K562 (cell line): ENCODE data around the gene PATL1. TPM values are rescaled to one million over a fixed set of nuclear protein-coding genes. Genes with fewer than 3 reads are reported as not detected.

Source experiments
- ATAC-seq: fragments of 200-7000 bp; cut with Tn5 transposase; 3 replicates; pipeline ENCODE4 v1.9.1; 2020; ENCODE audit warnings: moderate library complexity
- BruUV-seq: library from RNA; stranded (reverse); fragments of 400-500 nt; replicated peaks from 2 replicates; lab custom pipeline; 2021; lab: Mats Ljungman, UMichigan
- CTCF ChIA-PET: fragments of 300-600 bp; formaldehyde crosslinking; extraction: SDS; loops from one replicate; lab custom pipeline; 2021; ENCODE audit warnings: low intra/inter-chr PET ratio; lab: Yijun Ruan, JAX
- POLR2A ChIA-PET: fragments of 300-600, 350-650 bp; sonication (Branson Sonifier 250); formaldehyde crosslinking; extraction: SDS; loops from one replicate; lab custom pipeline; 2021; ENCODE audit warnings: antibody characterized with exemption, inconsistent platforms; lab: Yijun Ruan, JAX
- DNase-seq, 4 experiments: peaks; one replicate each; pipeline versions ENCODE4 v3.0.0 to v3.0.0-alpha.2; 2011 to 2018; ENCODE audit warnings: low spot score in 3 of 4, mixed read lengths in 3 of 4; ENCODE audit errors: extremely low read depth in 1 of 4
- FAIRE-seq: peaks from 2 replicates; lab custom pipeline; 2011; peaks lifted over from hg19 to GRCh38; lab: Jason Lieb, UNC
- H2AFZ ChIP-seq: 2 replicates; pipeline ENCODE4 v1.6.0; 2011; ENCODE audit warnings: low read depth, low read length, control low read depth, inconsistent platforms
- H3K27ac ChIP-seq: fragments of 200-600 bp; 3 replicates; pipeline ENCODE4 v1.8.0; 2011; ENCODE audit warnings: low read depth, mild to moderate bottlenecking, control low read depth, inconsistent platforms, low read length, moderate library complexity, mixed read lengths; ENCODE audit errors: extremely low read depth
- H3K27me3 ChIP-seq, 2 experiments: fragments of 300-600 bp in 1 of 2; 2 replicates in 1 of 2; 3 replicates in 1 of 2; pipeline versions ENCODE4 v1.6.0 to v1.8.0; 2011; ENCODE audit warnings: inconsistent platforms in 2 of 2, low read length in 2 of 2, mild to moderate bottlenecking in 1 of 2, mixed read lengths in 1 of 2, moderate library complexity in 1 of 2; ENCODE audit not compliant: control insufficient read depth in 2 of 2, insufficient read depth in 2 of 2
- H3K36me3 ChIP-seq: fragments of 300-600 bp; 3 replicates; pipeline ENCODE4 v1.8.0; 2011; ENCODE audit warnings: mild to moderate bottlenecking, low read length, inconsistent platforms; ENCODE audit not compliant: control insufficient read depth, insufficient read depth
- H3K4me1 ChIP-seq, 2 experiments: fragments of 200-600 bp in 1 of 2; replicated peaks in 1 of 2; 2 replicates in 1 of 2; 3 replicates in 1 of 2; pipeline versions ENCODE4 v1.5.1 to v1.8.0; 2011; ENCODE audit warnings: inconsistent platforms in 2 of 2, low read length in 2 of 2, mild to moderate bottlenecking in 1 of 2, mixed read lengths in 1 of 2, moderate library complexity in 1 of 2; ENCODE audit not compliant: control insufficient read depth in 2 of 2, insufficient read depth in 2 of 2
- H3K4me2 ChIP-seq: 2 replicates; pipeline ENCODE4 v1.6.1; 2011; ENCODE audit warnings: low read length, control low read depth, inconsistent platforms, mixed read lengths; ENCODE audit not compliant: insufficient read depth
- H3K4me3 ChIP-seq: fragments of 200-600 bp; sonication (generic), shearing (Covaris generic); 2 replicates; pipeline ENCODE4 v1.5.1; 2016; ENCODE audit warnings: control low read depth, inconsistent platforms
- H3K79me2 ChIP-seq: fragments of 200-600 bp; 3 replicates; pipeline ENCODE4 v1.8.0; 2011; ENCODE audit warnings: low read length, inconsistent platforms; ENCODE audit not compliant: control insufficient read depth, insufficient read depth
- H3K9ac ChIP-seq, 2 experiments: 2 replicates each; pipeline versions ENCODE4 v1.6.0 to v1.6.1; 2011; ENCODE audit warnings: low read depth in 2 of 2, low read length in 2 of 2, control low read depth in 1 of 2, inconsistent platforms in 1 of 2, mild to moderate bottlenecking in 1 of 2, mixed read lengths in 1 of 2; ENCODE audit not compliant: insufficient read depth in 1 of 2
- H3K9me1 ChIP-seq: one replicate; pipeline ENCODE4 v1.6.0; 2011; ENCODE audit warnings: inconsistent platforms, mild to moderate bottlenecking, low read length, moderate library complexity; ENCODE audit not compliant: control insufficient read depth, insufficient read depth
- H3K9me3 ChIP-seq: replicated peaks from 2 replicates; pipeline ENCODE4 v1.5.1; 2011; ENCODE audit warnings: low read depth, low read length, inconsistent platforms; ENCODE audit not compliant: control insufficient read depth, insufficient read depth
- H4K20me1 ChIP-seq: replicated peaks from 2 replicates; pipeline ENCODE4 v1.6.1; 2011; ENCODE audit warnings: low read length, inconsistent platforms, mixed read lengths; ENCODE audit not compliant: control insufficient read depth, insufficient read depth
- BRCA1 ChIP-seq, 2 experiments: fragments of 450-650 bp in 1 of 2; sonication (generic) in 1 of 2; formaldehyde crosslinking in 1 of 2; IDR thresholded peaks; 2 replicates each; pipeline versions ENCODE4 v1.5.0 to v1.6.1; 2017 to 2020; ENCODE audit warnings: mild to moderate bottlenecking in 1 of 2, missing genetic modification reagents in 1 of 2
- CEBPB ChIP-seq: fragments of 450-650 bp; IDR thresholded peaks from 2 replicates; pipeline ENCODE4 v1.6.1; 2016; ENCODE audit warnings: missing genetic modification characterization, missing compliant biosample characterization
- CEBPG ChIP-seq, 3 experiments: fragments of 200-800 bp in 1 of 3; sonication (Bioruptor generic) in 1 of 3; sonication (generic) in 1 of 3; formaldehyde crosslinking in 1 of 3; IDR thresholded peaks in 2 of 3; conservative IDR thresholded peaks in 1 of 3; 2 replicates each; pipeline versions ENCODE4 v1.6.1 to v1.8.0; 2016 to 2022; ENCODE audit warnings: missing compliant biosample characterization in 2 of 3, missing genetic modification characterization in 2 of 3, mild to moderate bottlenecking in 1 of 3, missing genetic modification reagents in 1 of 3
- DACH1 ChIP-seq: fragments of 450-650 bp; IDR thresholded peaks from 2 replicates; pipeline ENCODE4 v1.6.1; 2018; ENCODE audit not compliant: partially characterized antibody
- HOMEZ ChIP-seq: fragments of 250-450 bp; sonication (Bioruptor Pico); IDR thresholded peaks from 2 replicates; pipeline ENCODE4 v1.4.0; 2020; ENCODE audit warnings: mild to moderate bottlenecking, moderate library complexity
- MAFF ChIP-seq: IDR thresholded peaks from 2 replicates; pipeline ENCODE4 v1.6.1; 2012; ENCODE audit warnings: low read length, improper control_type of control experiment
- MTA3 ChIP-seq: fragments of 450-650 bp; formaldehyde crosslinking; IDR thresholded peaks from 2 replicates; pipeline ENCODE4 v1.6.1; 2017; ENCODE audit warnings: mild to moderate bottlenecking, borderline replicate concordance
- NR2C1 ChIP-seq, 2 experiments: fragments of 450-650 bp; IDR thresholded peaks; 2 replicates each; pipeline ENCODE4 v1.6.1; 2017; ENCODE audit warnings: mild to moderate bottlenecking in 2 of 2, antibody characterized with exemption in 1 of 2, inconsistent platforms in 1 of 2, missing compliant biosample characterization in 1 of 2, missing genetic modification characterization in 1 of 2
- NR3C1 ChIP-seq: sonication (generic); formaldehyde crosslinking; IDR thresholded peaks from 2 replicates; pipeline ENCODE4 v1.8.1; 2022; ENCODE audit warnings: missing genetic modification reagents
- PHF8 ChIP-seq: fragments of 200-600 bp; sonication (generic); IDR thresholded peaks from 2 replicates; pipeline ENCODE4 v1.6.1; 2012; ENCODE audit warnings: mixed run types, mild to moderate bottlenecking, inconsistent platforms, low read length, moderate library complexity, borderline replicate concordance
- RBM25 ChIP-seq: fragments of 200-400 bp; formaldehyde crosslinking; IDR thresholded peaks from 2 replicates; pipeline ENCODE4 v1.6.1; 2018; ENCODE audit warnings: low read length, low read depth, moderate library complexity; ENCODE audit not compliant: severe bottlenecking
- TFAP4 ChIP-seq: sonication (generic); formaldehyde crosslinking; IDR thresholded peaks from 2 replicates; pipeline ENCODE4 v1.8.0; 2022; ENCODE audit warnings: missing genetic modification reagents, mild to moderate bottlenecking, moderate library complexity, borderline replicate concordance
- XRCC4 ChIP-seq: IDR thresholded peaks from one replicate; pipeline ENCODE4 v1.6.1; 2011; ENCODE audit not compliant: insufficient read depth, insufficient read length; ENCODE audit errors: extremely low read depth
- WGBS: fragments of 100-300 bp; shearing (Covaris generic); methylation state at CpG from one replicate; pipeline ENCODE4 v1.1.6; 2016; ENCODE audit warnings: low coverage, mixed read lengths; ENCODE audit not compliant: insufficient coverage; ENCODE audit errors: missing lambda C conversion rate; 5-methylcytosine and 5-hydroxymethylcytosine counted together
- in situ Hi-C: fragments of 300-500 bp; cut with MboI; formaldehyde crosslinking; loops from 4 replicates; pipeline ENCODE4 v1.15.0; 2018; ENCODE audit warnings: inconsistent platforms, mixed read lengths
- intact Hi-C: fragments of 100-400 bp; cut with micrococcal nuclease; formaldehyde crosslinking; loops from 2 replicates; pipeline ENCODE4 v1.14.2; 2022
- polyA plus RNA-seq, 8 experiments: library from polyadenylated mRNA; depleted of rRNA in 4 of 8; stranded (reverse) in 5 of 8; unstranded in 3 of 8; fragments of >200 nt; fragmentation: Nextera tagmentation in 2 of 8; fragmentation: Illumina TruSeq in 1 of 8; extraction: Ambion mirVana in 2 of 8; extraction: Trizol in 1 of 8; gene quantifications; 2 replicates each; pipeline versions ENCODE4 v1.2.1 to v1.2.3, GENCODE V29; 2011 to 2014; ENCODE audit warnings: inconsistent platforms in 1 of 8, missing spikeins in 1 of 8
- total RNA-seq, 7 experiments: library from RNA; depleted of rRNA in 6 of 7; stranded (reverse); fragments of >200 nt in 6 of 7; fragmentation: Illumina TruSeq in 2 of 7; extraction: Trizol in 2 of 7; gene quantifications; 2 replicates each; pipeline versions ENCODE4 v1.2.1 to v1.2.3, GENCODE V29; 2011 to 2021; ENCODE audit warnings: low replicate concordance in 1 of 7

The PATL1 gene
- total and polyA plus RNA-seq, 9 of the 15 experiments (the other 6 are each of a cell fraction or from before 2014, with no cell fraction given) = 3.2 to 48.0 (median 16.4) TPM

- TF ChIP-seq MTA3 (no peak), NR2C1 (IDR thresholded peaks at IDR 0.05) (no peak), NR2C1 (tag; IDR thresholded peaks at IDR 0.05) (no peak), BRCA1 (IDR thresholded peaks at IDR 0.05) (no peak), BRCA1 (CRISPR knock-in tag; IDR thresholded peaks at IDR 0.05) (no peak)
- TF ChIP-seq, all 486 proteins: peak for 0
Observed at GRCh38 chr11:59644528-59644927, 24.3 kb downstream of the PATL1 start (continued).

- Histone ChIP-seq H2AFZ (no peak overlapping the region), H3K4me2 (no peak overlapping the region), H3K9ac (no peak overlapping the region), H3K36me3 (peaks cover 92% of the 10 kb centered on the region), H4K20me1 (no peaks in the 10 kb centered on the region), H3K27me3 (no peaks in the 10 kb centered on the region), H3K4me3 (no peak overlapping the region), H3K9me3 (no peaks in the 10 kb centered on the region), H3K9me1 (no peaks in the 10 kb centered on the region), H3K79me2 (no peaks in the 10 kb centered on the region), H3K4me1 (peaks cover 3% of the 10 kb centered on the region in 2 experiments; a peak in 3 of 5 replicates), H3K27ac (no peak overlapping the region)
- WGBS = 76% methylated on average over 3 of the region's 3 CpGs
- BruUV-seq = no TSS peak
- TF ChIP-seq MAFF (no peak), RBM25 (no peak), NR3C1 (CRISPR knock-in tag) (no peak), CEBPB (tag) (peak; percentile 54; the same call in 1 of the 2 replicates), CEBPG (CRISPR knock-in tag; IDR thresholded peaks at IDR 0.05) (no peak), CEBPG (tag; conservative IDR thresholded peaks at IDR 0.05 in 1 of 2, IDR thresholded peaks at IDR 0.05 in 1 of 2) (peak in 1 of 2 experiments; percentile 44; a peak in 1 of 4 replicates), XRCC4 (no peak), PHF8 (no peak), HOMEZ (CRISPR knock-in tag) (no peak), DACH1 (no peak), TFAP4 (CRISPR knock-in tag) (no peak)
- ChIA-PET CTCF (no interaction called here), POLR2A (interaction anchor here (1.3 kb wide), 1 partner anchor 93 kb away, joined by 6 read pairs; no protein-coding TSS in a partner anchor)
- in situ Hi-C loops (no loop called here), intact Hi-C loops (no loop called here)
- FAIRE-seq = no peak
- no peak for DNase-seq
- no peak for ATAC-seq
Observed at GRCh38 chr11:59643390-59643789, 25.4 kb downstream of the PATL1 start.
